Measurements from ENCODE around the gene APBB3.

The APBB3 gene

DNA sequence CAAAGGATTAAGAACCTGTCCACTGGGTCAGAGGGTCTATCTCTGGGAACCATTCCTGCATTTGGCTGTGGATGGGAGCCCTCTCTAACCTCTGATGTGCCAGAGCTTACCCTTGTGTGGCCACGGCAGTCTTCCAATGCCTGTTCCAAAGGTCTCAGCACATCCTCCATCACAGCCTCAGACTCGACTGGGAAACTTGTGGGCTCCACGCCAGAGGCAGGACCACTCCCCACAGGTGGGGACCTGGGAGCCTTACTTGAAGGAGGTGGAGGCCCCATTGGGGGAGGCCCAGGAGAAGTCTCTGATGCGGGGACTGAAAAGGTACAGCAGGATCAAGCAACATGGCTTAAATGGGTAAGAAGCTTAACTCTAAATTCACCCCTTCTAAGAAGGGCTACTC, 12.5 kb downstream of the APBB3 start:
- no peak for DNase-seq (ENCODE audit: low spot score)

DNA sequence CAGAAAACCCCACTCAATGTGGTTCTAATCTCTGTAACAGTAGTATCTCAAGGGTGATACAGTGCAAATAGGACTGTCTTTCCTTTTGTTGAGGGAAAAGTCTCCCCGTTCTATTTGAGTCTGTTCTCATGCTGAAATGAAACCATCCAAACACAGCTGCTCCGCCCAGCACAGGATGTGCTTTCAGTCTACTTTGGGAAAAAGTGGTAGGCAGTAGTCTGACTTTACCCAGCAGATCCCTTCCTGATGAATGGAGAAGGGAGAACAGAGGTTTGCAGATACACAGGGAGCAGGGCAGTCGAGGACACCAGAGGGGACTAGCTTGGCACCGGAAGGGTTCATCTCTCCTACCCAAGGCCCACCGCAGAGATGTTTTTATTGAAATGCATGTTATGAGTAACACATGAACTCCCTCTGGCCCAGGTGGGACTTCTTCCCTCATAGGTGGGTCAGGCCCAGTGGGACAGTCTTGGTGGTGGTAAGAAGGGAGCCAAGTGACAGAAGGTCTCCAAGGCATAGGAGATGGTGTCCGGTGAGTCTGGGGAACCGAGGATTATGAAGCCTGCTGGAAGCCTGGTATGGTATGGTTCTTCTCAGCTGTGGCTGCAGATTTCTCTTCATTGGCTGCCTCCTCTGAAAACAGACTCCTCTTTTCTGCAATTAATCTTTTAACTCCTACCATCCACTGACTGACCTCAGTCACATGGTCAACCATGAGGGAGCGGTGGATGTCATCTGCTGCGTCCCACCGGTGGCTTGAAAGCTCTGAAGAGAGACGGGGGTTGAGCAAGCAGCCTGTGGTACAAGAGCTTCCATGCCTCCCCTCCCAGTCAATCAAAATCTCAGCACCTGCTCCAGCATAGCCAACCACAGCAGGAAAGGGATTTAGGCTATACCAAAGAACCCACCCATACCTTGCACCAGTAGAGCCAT, 14.0 kb downstream of the APBB3 start:
- DNase-seq (ENCODE audit: low spot score) = no peak

DNA sequence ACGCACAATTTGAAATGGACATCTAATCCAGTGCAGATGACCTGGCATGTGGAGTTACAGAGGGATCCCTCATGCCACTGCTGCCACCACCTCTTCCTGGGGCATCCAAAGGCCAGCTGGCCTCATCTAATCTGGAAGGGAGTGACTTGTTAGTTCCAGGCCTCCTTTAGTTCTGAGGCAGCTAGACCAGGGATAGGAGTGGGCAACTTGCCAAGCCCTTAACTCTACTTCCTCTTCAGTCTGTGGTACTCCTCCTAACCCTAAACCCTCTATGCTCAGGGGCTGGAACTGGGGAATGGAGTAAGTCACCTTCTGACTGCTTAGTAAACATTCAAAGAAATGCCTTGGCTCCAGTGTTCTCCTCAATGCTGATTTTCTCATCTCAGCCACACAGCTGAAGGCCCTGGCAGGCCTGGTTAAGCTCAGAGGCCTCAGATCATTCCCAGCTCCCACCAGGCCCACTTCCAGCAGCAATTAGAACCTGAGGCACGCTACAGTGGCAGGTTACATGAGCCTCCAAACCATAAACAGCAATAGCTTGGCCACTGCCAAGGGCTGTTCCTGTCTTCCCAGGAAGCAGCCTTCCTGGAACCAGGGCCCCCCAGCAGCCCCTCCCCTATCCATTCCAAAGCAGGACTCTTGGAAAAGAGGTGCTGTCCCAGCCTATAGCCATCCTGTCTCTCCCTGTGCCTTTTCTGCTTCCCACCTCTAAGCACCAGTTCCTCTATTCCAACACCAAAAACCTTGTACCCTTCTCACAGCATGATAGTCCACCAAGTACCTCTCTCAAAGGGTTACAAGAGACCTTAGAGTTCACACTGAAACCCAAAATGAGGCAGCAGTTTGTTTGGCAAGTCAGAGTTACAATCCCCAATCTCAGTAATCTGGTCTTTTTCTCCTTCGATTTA, 14.9 kb downstream of the APBB3 start:
- DNase-seq (ENCODE audit: low spot score) = no peak

DNA sequence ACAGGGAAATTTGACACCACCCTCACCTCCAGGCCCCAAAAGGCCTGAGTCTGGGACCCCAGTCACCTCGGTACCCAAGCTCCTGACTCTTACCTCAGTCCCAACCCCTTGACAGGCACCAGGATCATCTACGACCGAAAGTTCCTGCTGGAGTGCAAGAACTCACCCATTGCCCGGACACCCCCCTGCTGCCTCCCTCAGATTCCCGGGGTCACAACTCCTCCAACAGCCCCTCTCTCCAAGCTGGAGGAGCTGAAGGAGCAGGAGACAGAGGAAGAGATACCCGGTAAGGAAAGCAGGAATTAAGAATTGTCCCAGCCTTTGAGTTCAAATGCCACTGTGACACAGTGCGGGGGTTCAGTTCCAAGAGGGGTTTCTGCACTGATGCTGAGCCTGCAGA, 15.6 kb downstream of the APBB3 start:
- DNase-seq (ENCODE audit: low spot score) = no peak

DNA sequence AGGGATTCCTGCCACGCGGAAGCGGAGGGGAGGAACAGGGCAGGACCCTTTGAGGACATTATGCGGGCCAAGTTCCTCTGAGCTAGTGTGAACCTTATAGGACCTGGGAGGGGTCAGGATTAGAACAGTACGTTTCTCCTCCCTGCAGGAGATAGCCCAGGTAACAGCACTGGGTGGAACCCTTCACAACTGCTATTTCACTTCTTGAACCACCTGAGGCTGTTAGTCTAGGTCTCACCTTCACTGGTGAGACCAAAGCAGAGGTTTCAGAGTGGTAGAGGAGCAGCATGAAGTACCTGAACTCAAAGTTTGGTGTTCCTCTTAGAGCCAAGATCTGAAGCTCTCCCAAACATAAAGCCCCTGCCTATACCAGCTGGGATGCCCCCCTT, 16.1 kb downstream of the APBB3 start:
- DNase-seq (ENCODE audit: low spot score) = no peak

DNA sequence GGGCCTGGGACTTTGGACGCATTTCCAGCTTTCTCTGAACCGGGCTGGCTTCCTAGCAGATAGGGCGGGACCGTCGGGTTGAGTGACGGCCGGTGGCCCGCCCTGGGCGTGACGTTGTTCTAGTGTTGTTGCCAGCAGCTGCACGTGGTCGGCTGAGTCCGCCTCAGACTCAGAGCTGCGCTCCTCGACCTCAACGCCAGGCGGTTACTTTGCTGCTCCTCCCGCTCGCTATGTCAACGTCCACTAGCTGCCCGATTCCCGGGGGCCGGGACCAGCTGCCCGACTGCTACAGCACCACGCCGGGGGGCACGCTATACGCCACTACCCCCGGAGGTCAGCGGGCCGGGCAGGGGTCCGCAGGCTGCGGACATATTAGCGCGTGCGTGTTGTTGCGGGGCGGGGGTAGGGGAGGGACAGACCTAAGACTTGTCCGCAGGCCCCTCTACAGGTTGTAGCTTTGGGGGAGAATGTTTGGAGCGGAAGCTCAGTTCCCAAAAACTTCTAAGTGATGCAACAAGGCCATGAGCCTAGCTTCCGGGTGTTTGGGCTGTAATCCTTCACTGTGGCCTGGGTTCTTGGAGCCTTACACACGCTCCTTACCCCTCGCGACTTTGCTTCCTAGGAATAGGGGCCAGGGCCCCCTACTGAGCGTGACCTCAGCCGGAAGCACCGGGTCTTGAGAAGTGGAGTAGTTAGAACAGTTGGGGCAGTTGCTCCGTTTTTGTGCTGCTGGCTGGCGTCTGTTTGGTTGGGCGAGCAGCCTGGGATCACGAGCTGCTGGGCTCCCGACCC, 16.7 kb downstream of the APBB3 start, which contains the start of gene EIF4EBP3:
TSS of gene EIF4EBP3 (plus strand) at position 155 of the 792 bp plus-strand sequence. CDS start at position 231, 76 bp downstream.
- peak; percentile 83 for DNase-seq (ENCODE audit: low spot score)

DNA sequence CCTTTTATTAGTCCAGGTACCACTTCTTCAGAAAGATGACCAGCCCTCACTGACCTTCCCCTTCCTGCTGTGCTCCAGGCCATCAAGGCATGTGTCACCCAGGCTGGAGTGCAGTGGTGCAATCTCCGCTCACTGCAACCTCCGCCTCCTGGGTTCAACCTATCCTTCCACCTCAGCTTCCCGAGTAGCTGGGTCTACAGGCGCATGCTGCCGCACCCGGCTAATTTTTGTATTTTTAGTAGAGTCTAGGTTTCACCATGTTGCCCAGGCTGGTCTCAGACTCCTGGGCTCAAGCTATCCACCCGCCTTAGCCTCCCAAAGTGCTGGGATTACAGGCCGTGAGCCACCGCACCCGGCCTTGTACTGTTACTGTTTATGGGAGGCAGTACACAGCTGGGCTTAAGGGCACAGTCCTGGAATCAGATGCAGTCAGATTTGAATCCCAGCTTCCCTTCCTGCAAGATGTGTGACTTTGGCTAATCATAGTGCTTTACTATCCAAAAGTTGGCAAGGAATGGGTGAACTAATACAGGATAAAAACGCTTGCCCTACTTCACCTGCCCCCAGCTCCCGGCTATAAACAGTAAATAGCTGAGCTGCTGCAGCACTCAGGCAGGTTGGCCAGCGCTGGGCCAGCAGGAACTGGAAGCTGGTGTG, 17.4 kb downstream of the APBB3 start:
- DNase-seq (ENCODE audit: low spot score) = no peak

DNA sequence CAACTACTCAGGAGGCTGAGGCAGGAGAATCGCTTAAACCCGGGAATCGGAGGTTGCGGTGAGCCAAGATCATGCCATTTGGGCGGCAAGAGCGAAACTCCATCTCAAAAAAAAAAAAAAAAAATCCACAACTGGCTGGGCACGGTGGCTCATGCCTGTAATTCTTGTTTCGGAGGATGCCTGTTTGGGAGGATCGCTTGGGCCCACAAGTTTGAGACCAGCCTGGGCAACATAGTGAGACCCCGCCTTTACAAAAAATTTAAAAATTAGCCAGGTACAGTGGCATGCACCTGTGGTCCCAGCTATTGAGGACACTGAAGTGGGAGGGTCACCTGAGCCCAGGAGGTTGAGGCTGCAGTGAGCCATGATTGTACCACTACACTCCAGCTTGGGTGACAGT, 18.8 kb downstream of the APBB3 start:
- no peak for DNase-seq (ENCODE audit: low spot score)

DNA sequence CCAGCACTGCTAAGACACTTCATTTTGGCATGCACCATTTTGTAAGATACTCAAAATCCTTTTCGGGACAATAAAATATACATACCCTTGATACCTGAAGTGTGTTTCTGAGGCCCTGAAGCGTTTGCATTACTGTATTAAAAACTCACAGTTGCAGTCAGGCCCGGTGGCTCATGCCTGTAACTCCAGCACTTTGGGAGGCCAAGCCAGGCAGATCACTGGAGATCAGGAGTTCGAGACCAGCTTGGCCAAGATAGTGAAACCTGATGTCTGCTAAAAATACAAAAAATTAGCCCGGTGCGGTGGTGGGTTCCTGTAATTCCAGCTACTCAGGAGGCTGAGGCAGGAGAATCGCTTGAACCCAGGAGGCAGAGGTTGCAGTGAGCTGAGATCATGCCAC, 19.4 kb downstream of the APBB3 start:
- DNase-seq (ENCODE audit: low spot score) = no peak

DNA sequence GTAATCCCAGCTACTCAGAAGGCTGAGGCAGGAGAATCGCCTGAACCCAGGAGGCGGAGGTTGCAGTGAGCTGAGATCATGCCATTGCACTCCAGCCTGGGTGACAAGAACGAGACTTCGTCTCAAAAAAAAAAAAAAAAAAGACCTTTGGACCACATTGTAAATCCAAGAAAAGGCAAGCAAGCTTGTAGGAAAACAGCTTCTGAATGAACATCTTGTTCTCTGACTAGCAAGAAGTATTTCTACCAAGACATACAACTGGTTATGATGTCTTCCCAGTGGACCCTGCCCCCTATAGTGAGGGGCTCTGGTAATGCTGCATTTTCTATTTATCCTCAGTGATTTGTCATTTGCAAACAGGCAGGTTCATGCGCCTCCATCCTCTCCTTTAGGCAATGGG, 21.4 kb downstream of the APBB3 start:
- DNase-seq (ENCODE audit: low spot score) = no peak

DNA sequence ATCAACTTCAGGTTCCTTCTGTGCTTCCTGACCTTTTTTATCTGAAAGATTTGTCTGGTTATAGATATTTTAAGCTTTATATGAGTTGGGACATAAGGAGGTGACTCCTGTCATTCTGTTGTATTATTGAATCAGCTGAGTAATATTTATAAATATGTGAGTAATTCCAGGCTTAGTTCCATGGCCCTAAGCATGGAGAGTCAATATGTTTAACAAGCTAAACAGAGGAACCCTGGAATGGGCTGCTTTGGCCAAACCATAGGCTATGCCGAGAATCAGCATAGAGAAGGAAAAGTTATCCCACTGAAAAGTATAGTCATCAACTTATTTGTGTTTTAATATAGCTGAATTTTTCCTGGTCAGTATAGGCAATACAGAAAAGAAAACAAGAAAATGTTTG, 24.2 kb downstream of the APBB3 start:
- DNase-seq (ENCODE audit: low spot score) = no peak

DNA sequence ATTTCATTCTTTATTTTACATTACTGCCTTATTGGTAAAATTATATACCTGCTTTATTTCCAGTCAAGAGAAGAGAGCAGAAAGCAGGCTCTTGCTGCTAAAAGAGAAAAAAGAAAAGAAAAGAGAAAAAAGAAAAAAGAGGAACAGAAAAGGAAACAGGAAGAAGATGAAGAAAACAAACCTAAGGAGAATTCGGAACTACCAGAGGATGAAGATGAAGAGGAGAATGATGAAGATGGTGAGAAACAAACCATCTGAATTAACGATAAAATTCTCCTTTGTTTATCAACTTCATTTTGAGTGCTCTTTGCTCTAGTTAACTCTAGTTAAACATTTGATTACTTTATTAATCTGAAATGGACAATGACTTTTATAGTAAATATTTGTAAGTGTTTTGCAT, 40.4 kb downstream of the APBB3 start:
- no peak for DNase-seq (ENCODE audit: low spot score)

DNA sequence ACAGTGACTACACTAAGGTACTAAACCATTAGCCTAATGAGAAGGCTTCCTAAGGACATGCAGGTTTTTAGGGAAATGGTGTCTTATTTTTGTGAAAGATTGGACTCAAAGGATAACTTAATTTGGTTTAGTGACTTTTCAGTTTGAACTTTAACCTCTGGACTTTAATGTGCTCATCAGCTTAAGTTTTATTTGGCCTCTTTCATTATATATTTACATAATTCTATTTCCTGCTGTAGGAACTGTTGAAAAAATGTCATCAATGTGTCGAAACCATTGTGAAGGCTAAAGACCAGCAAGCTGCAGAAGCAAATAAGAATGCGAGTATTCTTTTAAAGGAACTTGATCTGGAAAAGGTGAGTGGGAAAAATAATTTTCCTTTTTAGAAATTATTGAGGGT, 51.3 kb downstream of the APBB3 start:
- DNase-seq (ENCODE audit: low spot score) = no peak

DNA sequence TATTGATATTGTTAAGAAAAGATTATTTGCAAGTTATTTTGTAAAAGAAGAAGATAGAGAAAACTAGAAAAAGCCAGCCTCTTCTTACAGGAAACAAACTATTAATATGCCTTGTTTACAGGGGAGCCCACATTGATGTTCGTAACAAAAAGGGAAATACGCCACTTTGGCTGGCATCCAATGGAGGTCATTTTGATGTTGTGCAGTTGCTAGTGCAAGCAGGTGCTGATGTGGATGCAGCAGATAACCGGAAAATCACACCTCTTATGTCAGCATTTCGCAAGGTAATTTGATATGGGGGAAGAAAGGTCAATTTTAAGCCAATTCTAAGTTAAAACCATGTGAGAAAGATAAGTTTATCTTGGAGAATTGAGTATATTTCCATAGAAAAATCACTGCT, 54.5 kb downstream of the APBB3 start:
- no peak for DNase-seq (ENCODE audit: low spot score)
